Stimulated activated CD8-positive, alpha-beta memory T cell treated with anti-CD3 and anti-CD28 coated beads, Interleukin-15, amount 100 ng/mL, for 4 hours (primary cell): ENCODE measurements around the gene CES1.
"Not testable (repeated sequence)": the region's sequence is repeated elsewhere in the genome, so short reads cannot be mapped to it uniquely, and the experiment has no call there.

Experiments
- DNase-seq, 2 donors: peaks; one replicate each; pipeline ENCODE4 v3.0.0-alpha.2; 2020; ENCODE audit warnings: low read depth in 2 of 2

CES1 gene

GRCh38 chr16:55791512-55791911, 41.4 kb downstream of the CES1 start:
- DNase-seq: not testable (repeated sequence)

GRCh38 chr16:55790240-55790639, 42.7 kb downstream of the CES1 start:
- not testable (repeated sequence) for DNase-seq

- DNase-seq: not testable (repeated sequence)
These were observed 50.2 kb downstream of the CES1 start for GRCh38 chr16:55782793-55783091.

- DNase-seq: not testable (repeated sequence)
These were observed 50.7 kb downstream of the CES1 start for GRCh38 chr16:55782091-55782792.

GRCh38 chr16:55781456-55781855, 51.4 kb downstream of the CES1 start:
- DNase-seq: not testable (repeated sequence)

- not testable (repeated sequence) for DNase-seq
These were observed 52.8 kb downstream of the CES1 start for GRCh38 chr16:55780095-55780407.

- DNase-seq: no peak
These were observed 53.3 kb downstream of the CES1 start for GRCh38 chr16:55779402-55780094.

- no peak for DNase-seq
These were observed 54.1 kb downstream of the CES1 start for GRCh38 chr16:55778757-55779156.

- DNase-seq: no peak
These were observed 57.0 kb downstream of the CES1 start for GRCh38 chr16:55775857-55776256.

GRCh38 chr16:55773859-55774549, 58.9 kb downstream of the CES1 start:
- DNase-seq: no peak

GRCh38 chr16:55765161-55765560, 67.7 kb downstream of the CES1 start:
- DNase-seq: no peak

- DNase-seq: no peak
These were observed 72.4 kb downstream of the CES1 start for GRCh38 chr16:55760310-55761001.

GRCh38 chr16:55759965-55760309, 73.0 kb downstream of the CES1 start:
- DNase-seq: not testable (repeated sequence)

GRCh38 chr16:55757595-55758527, 75.0 kb downstream of the CES1 start:
- DNase-seq: not testable (repeated sequence)

GRCh38 chr16:55756963-55757362, 75.9 kb downstream of the CES1 start:
- DNase-seq: no peak

GRCh38 chr16:55754056-55754455, 78.8 kb downstream of the CES1 start:
- DNase-seq: no peak

- peak in 1 of 2 donors; percentile 1 for DNase-seq
These were observed 79.7 kb downstream of the CES1 start for GRCh38 chr16:55753145-55753631.
